Liver (tissue), 3 donors: Measurements from ENCODE around the gene SSRP1.

ENCODE experiments used
- ATF3 ChIP-seq: IDR thresholded peaks from 2 replicates; pipeline ENCODE4 v1.6.1; 2016; ENCODE audit warnings: antibody characterized with exemption
- CTCF ChIP-seq: fragments of 150-350 bp; IDR thresholded peaks from 2 replicates; pipeline ENCODE4 v1.5.1; 2017; ENCODE audit warnings: improper control_type of control experiment, low read depth, low read length; ENCODE audit not compliant: missing input control
- FOXA1 ChIP-seq: IDR thresholded peaks from 2 replicates; pipeline ENCODE4 v1.6.1; 2016; ENCODE audit warnings: antibody characterized with exemption
- GABPA ChIP-seq, 2 donors: IDR thresholded peaks in 1 of 2; conservative IDR thresholded peaks in 1 of 2; 2 replicates each; pipeline ENCODE4 v1.6.1; 2016; ENCODE audit warnings: antibody characterized with exemption in 2 of 2, mild to moderate bottlenecking in 1 of 2, moderate library complexity in 1 of 2
- HNF4A ChIP-seq, 2 donors: conservative IDR thresholded peaks; 2 replicates each; pipeline ENCODE4 v1.6.1; 2016; ENCODE audit warnings: antibody characterized with exemption in 2 of 2, mild to moderate bottlenecking in 2 of 2
- JUND ChIP-seq, 2 donors: IDR thresholded peaks; 2 replicates each; pipeline ENCODE4 v1.6.1; 2016; ENCODE audit warnings: antibody characterized with exemption in 2 of 2
- MAX ChIP-seq: IDR thresholded peaks from 2 replicates; pipeline ENCODE4 v1.6.1; 2016; ENCODE audit warnings: antibody characterized with exemption
- RAD21 ChIP-seq, 2 donors: IDR thresholded peaks; 2 replicates each; pipeline ENCODE4 v1.6.1; 2016; ENCODE audit warnings: antibody characterized with exemption in 2 of 2, mild to moderate bottlenecking in 2 of 2
- REST ChIP-seq: IDR thresholded peaks from 2 replicates; pipeline ENCODE4 v1.6.1; 2016; ENCODE audit warnings: antibody characterized with exemption, mild to moderate bottlenecking
- RXRA ChIP-seq, 2 donors: IDR thresholded peaks; 2 replicates each; pipeline ENCODE4 v1.6.1; 2017 to 2018; ENCODE audit warnings: antibody characterized with exemption in 2 of 2, mild to moderate bottlenecking in 1 of 2
- SP1 ChIP-seq: IDR thresholded peaks from 2 replicates; pipeline ENCODE4 v1.6.1; 2018; ENCODE audit warnings: antibody characterized with exemption, mild to moderate bottlenecking
- TAF1 ChIP-seq: conservative IDR thresholded peaks from 2 replicates; pipeline ENCODE4 v1.6.1; 2016; ENCODE audit warnings: antibody characterized with exemption, mild to moderate bottlenecking
- YY1 ChIP-seq: IDR thresholded peaks from 2 replicates; pipeline ENCODE4 v1.6.1; 2016; ENCODE audit warnings: antibody characterized with exemption, mild to moderate bottlenecking
- donor health status: healthy.
- donor health status: healthy.

GRCh38 chr11:57368845-57369232 lies 33.1 kb upstream of the SSRP1 start:
- TF ChIP-seq CTCF (no peak), ATF3 (no peak), JUND (IDR thresholded peaks at IDR 0.05) (no peak), REST (no peak), MAX (no peak), TAF1 (no peak), SP1 (no peak), YY1 (no peak), GABPA (IDR thresholded peaks at IDR 0.05 in 1 of 2, conservative IDR thresholded peaks at IDR 0.05 in 1 of 2) (no peak), RXRA (IDR thresholded peaks at IDR 0.05) (no peak), HNF4A (conservative IDR thresholded peaks at IDR 0.05) (no peak), FOXA1 (no peak), RAD21 (IDR thresholded peaks at IDR 0.05) (no peak)
